Mucosa of rectum (tissue), 2 donors: Measurements from ENCODE around the gene ARFGEF3.
A peak's percentile ranks its signal among the peaks of the same experiment; 100 is the strongest.

ENCODE experiments used
- H3K27ac ChIP-seq, 2 donors: one replicate each; pipeline ENCODE4 v1.7.0; 2013; ENCODE audit warnings: inconsistent platforms in 2 of 2, low read depth in 2 of 2, low read length in 2 of 2
- H3K27me3 ChIP-seq, 2 donors: one replicate each; pipeline ENCODE4 v1.7.0; 2013; ENCODE audit warnings: low read length in 2 of 2; ENCODE audit not compliant: control insufficient read depth in 2 of 2, insufficient read depth in 2 of 2
- H3K36me3 ChIP-seq, 2 donors: one replicate each; pipeline ENCODE4 v1.7.0; 2013; ENCODE audit warnings: low read length in 2 of 2; ENCODE audit not compliant: control insufficient read depth in 2 of 2, insufficient read depth in 2 of 2
- H3K4me1 ChIP-seq, 2 donors: one replicate each; pipeline ENCODE4 v1.7.0; 2013; ENCODE audit warnings: low read length in 2 of 2, mild to moderate bottlenecking in 1 of 2; ENCODE audit not compliant: control insufficient read depth in 2 of 2, insufficient read depth in 2 of 2
- H3K4me3 ChIP-seq, 2 donors: one replicate each; pipeline ENCODE4 v1.7.0; 2013; ENCODE audit warnings: low read length in 2 of 2
- H3K9ac ChIP-seq, 2 donors: one replicate each; pipeline ENCODE4 v1.7.0; 2013; ENCODE audit warnings: low read length in 2 of 2, low read depth in 1 of 2, mild to moderate bottlenecking in 1 of 2
- H3K9me3 ChIP-seq, 2 donors: one replicate each; pipeline ENCODE4 v1.7.0; 2013; ENCODE audit warnings: low read length in 2 of 2; ENCODE audit not compliant: control insufficient read depth in 2 of 2
- donor health status: healthy.
- donor health status: Normal muscosa, but diverticular disease.

The ARFGEF3 gene

GRCh38 chr6:138239774-138240173 is 78.0 kb downstream of the ARFGEF3 start:
- H3K4me3 ChIP-seq = no peak overlapping the region
- H3K4me1 ChIP-seq = no peaks in the 10 kb centered on the region

GRCh38 chr6:138240476-138241245 is 78.9 kb downstream of the ARFGEF3 start:
- no peaks in the 10 kb centered on the region for H3K27me3 ChIP-seq
- peaks cover 0 to 2% of the 10 kb centered on the region in 2 donors for H3K36me3 ChIP-seq
- H3K27ac ChIP-seq = no peak overlapping the region
- no peak overlapping the region for H3K9ac ChIP-seq
- no peaks in the 10 kb centered on the region for H3K9me3 ChIP-seq
- H3K4me3 ChIP-seq = no peak overlapping the region
- no peaks in the 10 kb centered on the region for H3K4me1 ChIP-seq

More at GRCh38 chr6:138239774-138240173, 78.0 kb downstream of the ARFGEF3 start:
- H3K9ac ChIP-seq = no peak overlapping the region
- H3K36me3 ChIP-seq = no peaks in the 10 kb centered on the region
- H3K27me3 ChIP-seq = no peaks in the 10 kb centered on the region
- no peaks in the 10 kb centered on the region for H3K9me3 ChIP-seq
- H3K27ac ChIP-seq = no peak overlapping the region

GRCh38 chr6:138241381-138241780 is 79.6 kb downstream of the ARFGEF3 start:
- Histone ChIP-seq H3K27ac (no peak overlapping the region), H3K36me3 (peaks cover 0 to 6% of the 10 kb centered on the region in 2 donors), H3K27me3 (no peaks in the 10 kb centered on the region), H3K9me3 (no peaks in the 10 kb centered on the region), H3K9ac (no peak overlapping the region), H3K4me3 (no peak overlapping the region), H3K4me1 (no peaks in the 10 kb centered on the region)

- Histone ChIP-seq H3K9ac (no peak overlapping the region), H3K27me3 (no peaks in the 10 kb centered on the region), H3K4me3 (no peak overlapping the region), H3K9me3 (no peaks in the 10 kb centered on the region), H3K27ac (peak overlapping the region in 1 of 2 donors; percentile 60), H3K36me3 (peaks cover 0 to 6% of the 10 kb centered on the region in 2 donors), H3K4me1 (no peaks in the 10 kb centered on the region)
Measured at GRCh38 chr6:138241934-138242333, 80.2 kb downstream of the ARFGEF3 start.

GRCh38 chr6:138242987-138243592 is 81.4 kb downstream of the ARFGEF3 start:
- H3K27me3 ChIP-seq = no peaks in the 10 kb centered on the region
- H3K27ac ChIP-seq = peak overlapping the region in 1 of 2 donors; percentile 60
- H3K4me3 ChIP-seq = no peak overlapping the region
- no peaks in the 10 kb centered on the region for H3K9me3 ChIP-seq
- H3K9ac ChIP-seq = no peak overlapping the region
- H3K36me3 ChIP-seq = peaks cover 0 to 6% of the 10 kb centered on the region in 2 donors
- H3K4me1 ChIP-seq = no peaks in the 10 kb centered on the region

- H3K27ac ChIP-seq = no peak overlapping the region
- H3K9ac ChIP-seq = no peak overlapping the region
- H3K36me3 ChIP-seq = peaks cover 0 to 7% of the 10 kb centered on the region in 2 donors
- no peaks in the 10 kb centered on the region for H3K4me1 ChIP-seq
- no peaks in the 10 kb centered on the region for H3K9me3 ChIP-seq
- no peak overlapping the region for H3K4me3 ChIP-seq
- H3K27me3 ChIP-seq = no peaks in the 10 kb centered on the region
Measured at GRCh38 chr6:138245751-138246150, 84.0 kb downstream of the ARFGEF3 start.

- Histone ChIP-seq H3K27ac (no peak overlapping the region), H3K36me3 (peaks cover 0 to 10% of the 10 kb centered on the region in 2 donors), H3K4me3 (no peak overlapping the region), H3K4me1 (no peaks in the 10 kb centered on the region), H3K9me3 (no peaks in the 10 kb centered on the region), H3K9ac (no peak overlapping the region), H3K27me3 (no peaks in the 10 kb centered on the region)
Measured at GRCh38 chr6:138246650-138247440, 85.1 kb downstream of the ARFGEF3 start.

- Histone ChIP-seq H3K4me3 (no peak overlapping the region), H3K9me3 (no peaks in the 10 kb centered on the region), H3K27ac (no peak overlapping the region), H3K27me3 (no peaks in the 10 kb centered on the region), H3K36me3 (peaks cover 0 to 10% of the 10 kb centered on the region in 2 donors), H3K9ac (no peak overlapping the region), H3K4me1 (no peaks in the 10 kb centered on the region)
Measured at GRCh38 chr6:138248011-138248410, 86.3 kb downstream of the ARFGEF3 start.

GRCh38 chr6:138248878-138249277 is 87.1 kb downstream of the ARFGEF3 start:
- Histone ChIP-seq H3K36me3 (peaks cover 4 to 10% of the 10 kb centered on the region in 2 donors), H3K4me3 (no peak overlapping the region), H3K27me3 (no peaks in the 10 kb centered on the region), H3K9me3 (no peaks in the 10 kb centered on the region), H3K27ac (no peak overlapping the region), H3K4me1 (no peaks in the 10 kb centered on the region), H3K9ac (no peak overlapping the region)

GRCh38 chr6:138250053-138250452 is 88.3 kb downstream of the ARFGEF3 start:
- Histone ChIP-seq H3K27me3 (no peaks in the 10 kb centered on the region), H3K27ac (no peak overlapping the region), H3K9ac (no peak overlapping the region), H3K4me3 (no peak overlapping the region), H3K4me1 (no peaks in the 10 kb centered on the region), H3K36me3 (peaks cover 4 to 10% of the 10 kb centered on the region in 2 donors), H3K9me3 (no peaks in the 10 kb centered on the region)
